ENCODE measurements around the gene TOR1B. TPM values are rescaled to one million over a fixed set of nuclear protein-coding genes. Genes with fewer than 3 reads are reported as not detected.

TOR1B gene
- total RNA-seq, 1 experiment from 2014 or later = 18.8 TPM

- no peak overlapping the region for H3K27ac Mint-ChIP-seq
- CTCF ChIA-PET = interaction anchor here (0.6 to 14.0 kb wide), 5 partner anchors 22 to 654 kb away, joined by 3 to 101 read pairs (median 6); no protein-coding TSS in a partner anchor
Observed at GRCh38 chr9:129785866-129786265, 17.1 kb upstream of the TOR1B start.

More at GRCh38 chr9:129785866-129786265, 17.1 kb upstream of the TOR1B start:
- Mint-ChIP-seq H3K9me3 (no peaks in the 10 kb centered on the region), H3K4me3 (no peak overlapping the region), H3K4me1 (no peaks in the 10 kb centered on the region), H3K36me3 (no peaks in the 10 kb centered on the region), H3K27me3 (ENCODE audit: low read depth) (no peaks in the 10 kb centered on the region; the same call in 1 of the 2 replicates)
- ATAC-seq (no peak), DNase-seq (ENCODE audit: low spot score) (no peak)
- TF ChIP-seq ATF2 (CRISPR knock-in tag; IDR thresholded peaks at IDR 0.05; ENCODE audit: borderline replicate concordance, low read depth) (no peak), FOXP4 (CRISPR knock-in tag; IDR thresholded peaks at IDR 0.05) (no peak), RELA (CRISPR knock-in tag; IDR thresholded peaks at IDR 0.05; ENCODE audit: borderline replicate concordance) (no peak), RORB (CRISPR knock-in tag; IDR thresholded peaks at IDR 0.05) (no peak), NFYB (CRISPR knock-in tag; conservative IDR thresholded peaks at IDR 0.05; ENCODE audit: low read depth) (no peak), TP53 (CRISPR knock-in tag; IDR thresholded peaks at IDR 0.05) (no peak), ARID4B (CRISPR knock-in tag; IDR thresholded peaks at IDR 0.05; ENCODE audit: borderline replicate concordance) (no peak), IRF2 (CRISPR knock-in tag; IDR thresholded peaks at IDR 0.05; ENCODE audit: borderline replicate concordance, low read depth) (no peak), CDX4 (CRISPR knock-in tag; IDR thresholded peaks at IDR 0.05; ENCODE audit: borderline replicate concordance) (no peak), SMAD3 (CRISPR knock-in tag; IDR thresholded peaks at IDR 0.05; ENCODE audit: borderline replicate concordance) (no peak), GABPB1 (CRISPR knock-in tag; IDR thresholded peaks at IDR 0.05) (no peak), ZSCAN18 (CRISPR knock-in tag; IDR thresholded peaks at IDR 0.05) (no peak), FOXP1 (CRISPR knock-in tag; IDR thresholded peaks at IDR 0.05; ENCODE audit: borderline replicate concordance) (no peak), ZNF138 (CRISPR knock-in tag; conservative IDR thresholded peaks at IDR 0.05) (no peak), ZNF219 (CRISPR knock-in tag; IDR thresholded peaks at IDR 0.05; ENCODE audit: borderline replicate concordance) (no peak), USF2 (CRISPR knock-in tag; IDR thresholded peaks at IDR 0.05) (no peak), AFF4 (CRISPR knock-in tag; IDR thresholded peaks at IDR 0.05; ENCODE audit: borderline replicate concordance) (no peak), EMX1 (CRISPR knock-in tag; IDR thresholded peaks at IDR 0.05) (no peak)
- POLR2A ChIA-PET = no interaction called here
